DOHH2 (cell line): ENCODE measurements around the gene MGMT.

ENCODE experiments used
- H3F3A ChIP-seq: fragments of 200-600 bp; sonication (generic), shearing (Covaris generic); 2 replicates; pipeline ENCODE4 v1.6.0; 2016; ENCODE audit warnings: antibody characterized with exemption, mild to moderate bottlenecking; ENCODE audit not compliant: control insufficient read depth, insufficient read depth
- H3K27ac ChIP-seq: fragments of 200-600 bp; sonication (generic); 2 replicates; pipeline ENCODE4 v1.5.1; 2014; ENCODE audit warnings: low read depth, mild to moderate bottlenecking, low read length, moderate library complexity
- H3K27me3 ChIP-seq: fragments of 200-600 bp; sonication (generic); 2 replicates; pipeline ENCODE4 v1.6.1; 2014; ENCODE audit warnings: mild to moderate bottlenecking, low read length, mixed read lengths; ENCODE audit not compliant: control insufficient read depth
- H3K36me3 ChIP-seq: fragments of 200-600 bp; sonication (generic); 2 replicates; pipeline ENCODE4 v1.6.1; 2014; ENCODE audit warnings: mild to moderate bottlenecking, low read length, moderate library complexity, mixed read lengths; ENCODE audit not compliant: control insufficient read depth
- H3K4me1 ChIP-seq: fragments of 200-600 bp; sonication (generic); 2 replicates; pipeline ENCODE4 v1.6.1; 2014; ENCODE audit warnings: mild to moderate bottlenecking, low read length, mixed read lengths; ENCODE audit not compliant: control insufficient read depth
- H3K4me2 ChIP-seq: fragments of 200-600 bp; sonication (generic); 2 replicates; pipeline ENCODE4 v1.6.0; 2014; ENCODE audit warnings: mild to moderate bottlenecking, low read length, moderate library complexity
- H3K4me3 ChIP-seq: fragments of 200-600 bp; sonication (generic); 2 replicates; pipeline ENCODE4 v1.5.1; 2014; ENCODE audit warnings: mild to moderate bottlenecking, low read length, mixed read lengths
- H3K79me2 ChIP-seq: fragments of 200-600 bp; sonication (generic); 2 replicates; pipeline ENCODE4 v1.6.1; 2014; ENCODE audit warnings: mild to moderate bottlenecking, low read length, mixed read lengths; ENCODE audit not compliant: control insufficient read depth
- H3K9me2 ChIP-seq: fragments of 200-600 bp; sonication (generic); replicated peaks from 2 replicates; pipeline ENCODE4 v1.6.1; 2014; ENCODE audit warnings: mild to moderate bottlenecking, low read length, mixed read lengths; ENCODE audit not compliant: control insufficient read depth
- H3K9me3 ChIP-seq: fragments of 200-600 bp; sonication (generic); 2 replicates; pipeline ENCODE4 v1.6.1; 2014; ENCODE audit warnings: antibody characterized with exemption, low read length, mixed read lengths; ENCODE audit not compliant: control insufficient read depth, insufficient read depth
- H4K20me1 ChIP-seq: fragments of 200-600 bp; sonication (generic); 2 replicates; pipeline ENCODE4 v1.6.0; 2014; ENCODE audit warnings: low read depth, mild to moderate bottlenecking, antibody characterized with exemption, low read length, moderate library complexity; ENCODE audit not compliant: control insufficient read depth, insufficient read depth
- EZH2phosphoT487 ChIP-seq: fragments of 200-600 bp; sonication (generic); IDR thresholded peaks from 2 replicates; pipeline ENCODE4 v1.6.1; 2017; ENCODE audit warnings: borderline replicate concordance, mild to moderate bottlenecking, antibody characterized with exemption, low read length, moderate library complexity, mixed read lengths
- TF ChIP-seq, protein P1 (sequence below): fragments of 200-600 bp; sonication (generic); IDR thresholded peaks from one replicate; pipeline ENCODE4 v1.5.1; 2014; ENCODE audit warnings: antibody characterized with exemption, mild to moderate bottlenecking, low read depth, low read length; ENCODE audit not compliant: poor library complexity, severe bottlenecking

Gene MGMT

DNA sequence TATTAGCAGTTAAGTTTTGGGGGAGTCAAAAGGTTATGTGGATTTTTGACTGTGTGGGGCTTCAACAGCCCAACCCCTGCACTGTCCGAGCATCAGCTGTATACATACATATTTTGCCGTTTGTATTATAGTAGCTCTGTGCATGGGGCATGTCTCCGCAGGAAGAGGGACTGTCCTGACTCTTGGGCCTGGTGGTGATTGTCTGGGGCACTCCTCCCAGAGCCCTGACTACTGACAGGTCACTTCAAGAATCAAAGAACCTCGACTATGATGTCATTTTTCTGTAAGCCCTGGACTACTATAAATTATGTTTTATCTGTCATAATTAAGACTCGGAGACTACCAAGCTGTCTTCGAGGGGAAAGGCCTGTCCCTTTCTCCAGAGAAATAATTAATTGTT lies 51.8 kb downstream of the MGMT start:
- Histone ChIP-seq H3K4me3 (no peak overlapping the region), H3K36me3 (no peaks in the 10 kb centered on the region), H3K9me2 (no peaks in the 10 kb centered on the region), H4K20me1 (no peaks in the 10 kb centered on the region), H3F3A (no peaks in the 10 kb centered on the region; the same call in 1 of the 2 replicates), H3K4me2 (no peak overlapping the region), H3K27me3 (no peaks in the 10 kb centered on the region), H3K9me3 (peaks cover 6% of the 10 kb centered on the region; the same call in 1 of the 2 replicates), H3K4me1 (no peaks in the 10 kb centered on the region), H3K27ac (no peak overlapping the region), H3K79me2 (no peaks in the 10 kb centered on the region)
- TF ChIP-seq, protein P1, sequence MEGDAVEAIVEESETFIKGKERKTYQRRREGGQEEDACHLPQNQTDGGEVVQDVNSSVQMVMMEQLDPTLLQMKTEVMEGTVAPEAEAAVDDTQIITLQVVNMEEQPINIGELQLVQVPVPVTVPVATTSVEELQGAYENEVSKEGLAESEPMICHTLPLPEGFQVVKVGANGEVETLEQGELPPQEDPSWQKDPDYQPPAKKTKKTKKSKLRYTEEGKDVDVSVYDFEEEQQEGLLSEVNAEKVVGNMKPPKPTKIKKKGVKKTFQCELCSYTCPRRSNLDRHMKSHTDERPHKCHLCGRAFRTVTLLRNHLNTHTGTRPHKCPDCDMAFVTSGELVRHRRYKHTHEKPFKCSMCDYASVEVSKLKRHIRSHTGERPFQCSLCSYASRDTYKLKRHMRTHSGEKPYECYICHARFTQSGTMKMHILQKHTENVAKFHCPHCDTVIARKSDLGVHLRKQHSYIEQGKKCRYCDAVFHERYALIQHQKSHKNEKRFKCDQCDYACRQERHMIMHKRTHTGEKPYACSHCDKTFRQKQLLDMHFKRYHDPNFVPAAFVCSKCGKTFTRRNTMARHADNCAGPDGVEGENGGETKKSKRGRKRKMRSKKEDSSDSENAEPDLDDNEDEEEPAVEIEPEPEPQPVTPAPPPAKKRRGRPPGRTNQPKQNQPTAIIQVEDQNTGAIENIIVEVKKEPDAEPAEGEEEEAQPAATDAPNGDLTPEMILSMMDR, result no peak
- TF ChIP-seq EZH2phosphoT487, result no peak

DNA sequence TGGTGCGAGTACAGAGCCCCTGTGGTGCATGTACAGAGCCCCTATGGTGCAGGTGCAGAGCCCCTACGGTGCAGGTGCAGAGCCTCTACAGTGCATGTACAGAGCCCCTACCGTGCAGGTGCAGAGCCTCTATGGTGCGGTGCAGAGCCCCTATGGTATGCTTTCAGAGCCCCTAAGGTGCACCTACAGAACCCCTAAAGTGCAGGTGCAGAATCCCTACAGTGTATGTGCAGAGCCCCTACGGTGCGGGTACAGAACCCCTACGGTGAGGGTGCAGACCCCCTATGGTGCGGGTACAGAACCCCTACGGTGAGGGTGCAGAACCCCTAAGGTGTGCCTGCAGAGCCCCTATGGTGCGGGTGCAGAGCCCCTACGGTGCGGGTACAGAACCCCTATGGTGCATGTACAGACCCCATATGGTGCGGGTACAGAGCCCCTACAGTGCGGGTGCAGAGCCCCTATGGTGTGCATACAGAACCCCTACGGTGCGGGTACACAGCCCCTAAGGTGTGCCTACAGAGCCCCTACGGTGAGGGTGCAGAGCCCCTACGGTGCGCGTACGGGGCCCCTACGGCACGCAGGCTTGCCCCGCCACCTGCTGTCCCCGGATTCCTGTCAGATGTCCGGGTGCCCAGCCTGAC lies 53.5 kb downstream of the MGMT start:
- no peaks in the 10 kb centered on the region for H4K20me1 ChIP-seq
- H3K9me3 ChIP-seq, result peaks cover 6% of the 10 kb centered on the region; the same call in 1 of the 2 replicates

GRCh38 chr10:129521161-129522025 lies 54.4 kb downstream of the MGMT start:
- peaks cover 6% of the 10 kb centered on the region; the same call in 1 of the 2 replicates for H3K9me3 ChIP-seq
- H3K36me3 ChIP-seq, result no peaks in the 10 kb centered on the region
- no peak overlapping the region for H3K4me3 ChIP-seq
- H3K27ac ChIP-seq, result no peak overlapping the region
- H3F3A ChIP-seq, result no peaks in the 10 kb centered on the region
- no peaks in the 10 kb centered on the region for H3K27me3 ChIP-seq
- H3K79me2 ChIP-seq, result no peaks in the 10 kb centered on the region
- H3K4me1 ChIP-seq, result no peaks in the 10 kb centered on the region
- no peak for TF ChIP-seq EZH2phosphoT487
- TF ChIP-seq, protein P1, result no peak
- no peaks in the 10 kb centered on the region for H4K20me1 ChIP-seq
- no peaks in the 10 kb centered on the region for H3K9me2 ChIP-seq
- no peak overlapping the region for H3K4me2 ChIP-seq

More for the DNA sequence above, 53.5 kb downstream of the MGMT start:
- H3K79me2 ChIP-seq, result no peaks in the 10 kb centered on the region
- H3K36me3 ChIP-seq, result no peaks in the 10 kb centered on the region
- no peak overlapping the region for H3K4me3 ChIP-seq
- no peak overlapping the region for H3K4me2 ChIP-seq
- no peak for TF ChIP-seq EZH2phosphoT487
- TF ChIP-seq, protein P1, result no peak
- no peaks in the 10 kb centered on the region for H3F3A ChIP-seq
- no peaks in the 10 kb centered on the region for H3K4me1 ChIP-seq
- no peaks in the 10 kb centered on the region for H3K27me3 ChIP-seq
- H3K27ac ChIP-seq, result no peak overlapping the region
- H3K9me2 ChIP-seq, result no peaks in the 10 kb centered on the region
